BLaER1 (cell line): ENCODE measurements around the gene AMPD1.
A peak's percentile ranks its signal among the peaks of the same experiment; 100 is the strongest.

Experiments
- H3K27ac ChIP-seq: shearing (Covaris generic); formaldehyde crosslinking; 2 replicates; pipeline ENCODE4 v1.8.1; 2022
- H3K27me3 ChIP-seq: shearing (Covaris generic); formaldehyde crosslinking; 2 replicates; pipeline ENCODE4 v1.8.1; 2022
- H3K36me3 ChIP-seq: shearing (Covaris generic); formaldehyde crosslinking; 2 replicates; pipeline ENCODE4 v1.8.1; 2022
- H3K4me1 ChIP-seq: shearing (Covaris generic); formaldehyde crosslinking; 2 replicates; pipeline ENCODE4 v1.8.1; 2022
- H3K4me2 ChIP-seq: shearing (Covaris generic); formaldehyde crosslinking; 2 replicates; pipeline ENCODE4 v1.8.1; 2022
- H3K4me3 ChIP-seq: shearing (Covaris generic); formaldehyde crosslinking; 2 replicates; pipeline ENCODE4 v1.8.1; 2022
- H3K9ac ChIP-seq: shearing (Covaris generic); formaldehyde crosslinking; 2 replicates; pipeline ENCODE4 v1.8.1; 2022
- H3K9me3 ChIP-seq: shearing (Covaris generic); formaldehyde crosslinking; 2 replicates; pipeline ENCODE4 v1.8.1; 2022
- H4K20me1 ChIP-seq: shearing (Covaris generic); formaldehyde crosslinking; 2 replicates; pipeline ENCODE4 v1.8.1; 2022
- Cebpa-rat ChIP-seq: shearing (Covaris generic); IDR thresholded peaks from 2 replicates; pipeline ENCODE4 v1.8.1; 2022

The AMPD1 gene

DNA sequence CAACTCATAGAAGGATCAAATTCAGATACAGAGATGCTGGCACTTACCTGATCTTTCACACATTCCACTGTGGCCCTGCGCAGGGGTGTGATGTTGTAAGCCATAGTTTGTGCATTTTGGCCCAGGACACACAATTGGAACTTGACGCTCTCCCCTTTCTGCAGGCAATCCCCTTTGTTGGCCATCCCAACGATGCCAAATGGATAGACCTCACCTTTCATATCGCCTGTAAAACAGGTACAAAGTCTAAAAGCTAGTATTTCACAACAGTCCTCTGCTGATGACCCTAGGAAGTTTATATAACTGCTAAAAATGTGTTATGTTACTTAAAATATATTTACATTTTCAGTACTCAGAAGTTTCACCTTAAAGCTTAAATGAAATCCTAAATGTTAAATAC is 25.1 kb upstream of the AMPD1 start:
- no peak overlapping the region for H3K4me2 ChIP-seq
- no peak for TF ChIP-seq Cebpa-rat
- H3K4me3 ChIP-seq = no peak overlapping the region
- H3K36me3 ChIP-seq = peaks cover 80% of the 10 kb centered on the region
- no peak overlapping the region for H3K9ac ChIP-seq
- no peak overlapping the region for H3K27ac ChIP-seq
- H4K20me1 ChIP-seq = peaks cover 10% of the 10 kb centered on the region; the same call in 1 of the 2 replicates
- H3K9me3 ChIP-seq = no peaks in the 10 kb centered on the region
- H3K4me1 ChIP-seq = peaks cover 5% of the 10 kb centered on the region
- no peaks in the 10 kb centered on the region for H3K27me3 ChIP-seq

DNA sequence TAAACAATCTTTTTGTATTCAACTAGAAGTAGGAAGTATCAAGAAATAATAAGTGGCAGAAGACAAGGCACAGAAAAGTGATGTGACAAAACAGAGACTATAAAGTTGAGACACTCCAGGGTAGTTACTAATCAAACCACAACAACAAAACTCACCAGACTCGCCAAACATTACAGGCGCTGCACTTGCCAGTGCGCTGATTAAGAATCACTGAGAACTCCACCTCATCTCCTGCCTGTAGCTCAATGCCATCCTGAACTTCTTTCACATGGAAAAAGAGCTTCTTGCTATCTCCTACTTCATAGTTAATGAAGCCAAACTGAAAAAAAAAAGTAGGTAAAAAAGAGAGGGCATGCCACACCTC is 24.1 kb upstream of the AMPD1 start:
- no peaks in the 10 kb centered on the region for H4K20me1 ChIP-seq
- H3K9me3 ChIP-seq = no peaks in the 10 kb centered on the region
- H3K36me3 ChIP-seq = peaks cover 74% of the 10 kb centered on the region
- no peaks in the 10 kb centered on the region for H3K27me3 ChIP-seq
- no peak overlapping the region for H3K4me2 ChIP-seq
- no peak overlapping the region for H3K27ac ChIP-seq
- no peak overlapping the region for H3K9ac ChIP-seq
- no peak overlapping the region for H3K4me3 ChIP-seq
- H3K4me1 ChIP-seq = peaks cover 14% of the 10 kb centered on the region
- no peak for TF ChIP-seq Cebpa-rat

DNA sequence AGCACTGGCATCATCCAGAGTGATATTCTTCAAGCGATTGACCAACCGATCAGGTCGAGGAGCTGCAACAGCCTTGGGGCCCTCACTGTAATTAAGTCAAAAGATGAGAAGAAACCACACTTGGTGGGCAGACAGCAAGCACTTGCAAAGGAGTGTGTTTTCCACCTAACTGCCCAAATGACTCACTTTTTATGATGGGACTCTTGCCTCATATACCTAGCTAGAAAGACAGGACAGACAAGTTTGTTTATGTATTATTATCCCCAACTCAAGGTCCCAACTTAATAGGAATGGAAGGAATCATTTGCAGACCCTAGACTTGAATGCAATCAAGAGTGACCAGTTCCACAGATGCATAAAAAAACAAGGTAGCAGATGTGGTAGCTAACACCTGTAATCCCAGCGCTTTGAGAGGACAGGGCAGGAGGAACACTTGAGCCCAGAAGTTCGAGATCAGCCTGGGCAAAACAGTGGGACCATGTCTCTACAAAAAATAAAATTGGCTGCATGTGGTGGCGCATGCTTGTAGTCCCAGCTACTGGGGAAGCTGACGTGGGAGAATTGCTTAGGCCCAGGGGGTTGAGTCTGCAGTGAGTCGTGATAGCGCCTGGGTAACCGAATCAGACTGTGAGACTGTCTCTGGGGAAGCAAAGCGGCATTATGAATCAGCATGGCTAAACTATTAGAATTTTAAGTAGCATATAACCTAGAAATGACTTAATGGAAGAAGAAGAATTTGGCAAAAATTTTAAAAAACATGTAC is 23.5 kb upstream of the AMPD1 start:
- H3K4me2 ChIP-seq = no peak overlapping the region
- peaks cover 68% of the 10 kb centered on the region for H3K36me3 ChIP-seq
- no peak overlapping the region for H3K4me3 ChIP-seq
- no peaks in the 10 kb centered on the region for H3K27me3 ChIP-seq
- no peaks in the 10 kb centered on the region for H4K20me1 ChIP-seq
- no peak overlapping the region for H3K27ac ChIP-seq
- no peaks in the 10 kb centered on the region for H3K9me3 ChIP-seq
- no peak for TF ChIP-seq Cebpa-rat
- H3K4me1 ChIP-seq = peaks cover 14% of the 10 kb centered on the region
- no peak overlapping the region for H3K9ac ChIP-seq

DNA sequence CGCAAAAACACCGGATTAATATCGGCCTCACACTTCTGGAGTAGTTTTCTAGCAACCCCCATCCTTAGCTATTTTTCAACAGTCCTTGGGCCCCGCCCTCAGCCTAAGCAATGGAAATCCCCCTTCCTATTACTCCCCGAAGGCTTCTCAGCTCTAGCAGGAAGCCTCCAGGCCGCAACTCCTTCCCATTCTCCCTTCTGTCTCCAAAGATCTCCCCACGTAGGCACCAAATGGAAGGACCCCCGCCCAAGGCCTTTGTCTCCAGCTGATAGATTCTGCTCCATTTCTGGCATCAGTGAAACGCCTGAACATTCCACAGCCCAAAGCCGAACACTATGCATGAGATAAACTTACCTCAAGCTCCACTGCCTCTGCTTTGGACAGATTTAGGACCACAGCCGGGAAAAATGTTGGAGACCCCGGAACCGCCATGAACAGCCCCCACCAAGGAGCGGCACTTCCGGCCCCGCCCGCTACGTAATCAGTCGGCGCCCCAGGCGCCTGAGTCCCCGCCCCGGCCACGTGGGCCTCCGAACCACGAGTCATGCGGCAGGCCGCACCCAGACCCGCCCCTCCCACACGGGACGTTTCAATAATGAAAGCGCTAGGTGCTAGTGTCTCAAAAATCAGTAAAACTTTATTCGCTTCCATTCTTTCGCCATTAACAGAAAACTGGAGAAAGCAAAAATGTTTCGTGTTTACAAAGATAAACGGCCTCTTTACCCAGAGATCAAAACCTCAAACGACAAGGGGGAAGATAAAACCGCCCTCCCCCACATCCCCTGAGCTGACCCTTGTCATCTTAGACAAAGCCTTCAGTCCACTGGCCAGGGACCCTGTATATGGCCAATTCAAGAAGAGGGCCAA is 21.2 kb upstream of the AMPD1 start, which contains the start of gene NRAS:
TSS of gene NRAS (minus strand) at position 468 of the 867 bp plus-strand sequence. CDS start 611 bp downstream, outside the sequence.
- no peak for TF ChIP-seq Cebpa-rat
- Histone ChIP-seq H3K27me3 (no peaks in the 10 kb centered on the region), H3K4me3 (peak within 1 kb of the TSS; percentile 83), H3K36me3 (peaks cover 67% of the 10 kb centered on the region), H3K27ac (peak within 1 kb of the TSS; percentile 91), H3K4me1 (peaks cover 14% of the 10 kb centered on the region), H3K9ac (peak within 1 kb of the TSS; percentile 96), H4K20me1 (peaks cover 10% of the 10 kb centered on the region; the same call in 1 of the 2 replicates), H3K9me3 (no peaks in the 10 kb centered on the region), H3K4me2 (peak within 1 kb of the TSS; percentile 90)

DNA sequence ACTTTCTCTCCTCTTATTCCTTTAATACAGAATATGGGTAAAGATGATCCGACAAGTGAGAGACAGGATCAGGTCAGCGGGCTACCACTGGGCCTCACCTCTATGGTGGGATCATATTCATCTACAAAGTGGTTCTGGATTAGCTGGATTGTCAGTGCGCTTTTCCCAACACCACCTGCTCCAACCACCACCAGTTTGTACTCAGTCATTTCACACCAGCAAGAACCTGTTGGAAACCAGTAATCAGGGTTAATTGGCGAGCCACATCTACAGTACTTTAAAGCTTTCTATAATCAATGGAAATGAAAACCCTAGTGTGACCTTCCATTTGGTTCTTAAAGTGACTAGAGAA is 20.6 kb upstream of the AMPD1 start:
- TF ChIP-seq Cebpa-rat = no peak
- peaks cover 14% of the 10 kb centered on the region for H3K4me1 ChIP-seq
- peak overlapping the region; percentile 90 for H3K4me2 ChIP-seq
- H3K27me3 ChIP-seq = no peaks in the 10 kb centered on the region
- peak overlapping the region; percentile 91 for H3K27ac ChIP-seq
- H3K9ac ChIP-seq = peak overlapping the region; percentile 96
- H4K20me1 ChIP-seq = peaks cover 10% of the 10 kb centered on the region; the same call in 1 of the 2 replicates
- peak overlapping the region; percentile 83 for H3K4me3 ChIP-seq
- H3K36me3 ChIP-seq = peaks cover 67% of the 10 kb centered on the region
- no peaks in the 10 kb centered on the region for H3K9me3 ChIP-seq

DNA sequence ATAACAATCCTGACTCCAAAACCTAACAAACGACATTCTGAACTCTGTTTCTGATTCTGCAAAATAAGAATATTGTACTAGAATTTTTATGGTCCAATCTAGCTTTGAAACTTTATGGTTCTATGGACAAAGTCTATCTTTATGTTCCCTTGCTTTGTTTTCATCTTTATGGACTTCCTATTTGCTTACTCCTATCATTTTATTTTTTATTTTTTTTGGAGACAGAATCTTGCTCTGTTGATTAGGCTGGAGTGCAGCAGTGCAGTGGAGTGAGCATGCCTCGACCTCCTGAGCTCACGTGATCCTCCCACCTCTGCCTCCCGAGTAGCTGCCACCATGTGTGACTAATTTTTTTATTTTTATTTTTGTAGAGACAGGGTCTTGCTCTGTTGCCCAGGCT is 17.6 kb upstream of the AMPD1 start:
- no peak overlapping the region for H3K4me3 ChIP-seq
- no peak overlapping the region for H3K27ac ChIP-seq
- no peak for TF ChIP-seq Cebpa-rat
- H3K4me1 ChIP-seq = peaks cover 14% of the 10 kb centered on the region
- H3K4me2 ChIP-seq = no peak overlapping the region
- H3K36me3 ChIP-seq = peaks cover 64% of the 10 kb centered on the region
- H4K20me1 ChIP-seq = peaks cover 10% of the 10 kb centered on the region; the same call in 1 of the 2 replicates
- H3K27me3 ChIP-seq = no peaks in the 10 kb centered on the region
- no peak overlapping the region for H3K9ac ChIP-seq
- no peaks in the 10 kb centered on the region for H3K9me3 ChIP-seq

DNA sequence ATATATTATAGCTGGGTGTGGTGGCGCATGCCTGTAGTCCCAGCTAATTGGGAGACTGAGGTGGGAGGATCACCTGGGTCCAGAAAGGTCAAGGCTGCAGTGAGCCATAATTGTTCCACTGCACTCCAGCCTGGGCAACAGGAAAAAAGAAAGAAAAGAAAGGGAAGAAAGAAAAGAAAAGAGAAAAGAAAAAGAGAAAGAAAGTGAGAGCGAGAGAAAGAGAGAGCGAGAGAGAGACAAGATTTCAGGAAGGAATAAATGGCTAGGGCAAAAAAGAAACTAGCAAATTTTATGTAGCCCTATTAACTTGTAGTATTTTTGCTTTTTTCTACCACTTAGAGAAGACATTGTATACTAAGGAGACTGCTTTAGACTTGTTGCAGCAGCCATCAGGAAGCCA is 15.0 kb upstream of the AMPD1 start:
- no peak overlapping the region for H3K27ac ChIP-seq
- peaks cover 7% of the 10 kb centered on the region for H3K4me1 ChIP-seq
- H3K9ac ChIP-seq = no peak overlapping the region
- no peak for TF ChIP-seq Cebpa-rat
- H3K36me3 ChIP-seq = peaks cover 86% of the 10 kb centered on the region
- H3K9me3 ChIP-seq = no peaks in the 10 kb centered on the region
- no peak overlapping the region for H3K4me2 ChIP-seq
- no peaks in the 10 kb centered on the region for H3K27me3 ChIP-seq
- peaks cover 10% of the 10 kb centered on the region; the same call in 1 of the 2 replicates for H4K20me1 ChIP-seq
- no peak overlapping the region for H3K4me3 ChIP-seq

DNA sequence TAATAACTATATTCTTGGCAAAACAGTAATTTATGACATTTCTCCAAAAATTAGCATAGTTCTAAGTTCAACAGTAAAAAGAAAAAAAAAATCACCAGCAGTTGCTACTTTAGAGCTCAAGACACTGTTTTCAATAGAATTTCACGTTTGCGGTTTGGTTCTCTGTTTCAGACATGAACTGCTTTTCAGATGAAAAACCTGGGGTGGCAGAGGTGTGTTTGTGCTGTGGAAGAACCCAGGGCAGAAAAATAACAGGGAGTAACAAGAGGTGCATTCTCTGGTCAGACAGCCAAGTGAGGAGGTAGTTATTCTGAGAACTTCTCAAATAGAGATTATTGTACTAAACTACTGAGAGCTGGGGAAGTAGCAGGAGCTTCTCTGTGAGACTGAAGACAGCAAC is 12.3 kb upstream of the AMPD1 start:
- Histone ChIP-seq H3K27me3 (no peaks in the 10 kb centered on the region), H3K4me3 (no peak overlapping the region), H4K20me1 (peaks cover 9% of the 10 kb centered on the region; the same call in 1 of the 2 replicates), H3K36me3 (peaks cover 73% of the 10 kb centered on the region), H3K9me3 (no peaks in the 10 kb centered on the region), H3K4me2 (no peak overlapping the region), H3K9ac (no peak overlapping the region), H3K27ac (no peak overlapping the region), H3K4me1 (peaks cover 10% of the 10 kb centered on the region)
- TF ChIP-seq Cebpa-rat = no peak

DNA sequence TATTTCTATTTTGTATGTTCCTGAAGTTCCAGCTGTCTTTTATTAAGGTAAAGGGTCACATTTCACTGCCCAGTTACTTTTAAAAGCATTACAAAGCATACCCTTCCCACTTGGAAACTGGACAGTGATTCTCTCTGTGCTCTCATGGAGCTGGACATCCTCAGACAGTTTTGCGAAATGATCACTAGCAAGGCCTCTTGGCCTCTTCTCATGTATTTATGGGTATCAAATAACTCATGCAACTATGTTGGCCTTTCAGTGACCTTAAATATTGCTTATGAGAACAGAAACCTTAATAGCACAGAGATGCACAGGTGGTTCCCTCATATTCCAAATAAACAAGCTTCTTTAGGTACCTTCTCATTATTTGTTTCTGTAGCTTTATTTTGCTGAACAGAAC is 7.9 kb upstream of the AMPD1 start:
- Histone ChIP-seq H3K4me3 (no peak overlapping the region), H3K27ac (no peak overlapping the region), H3K4me1 (peaks cover 40% of the 10 kb centered on the region), H4K20me1 (no peaks in the 10 kb centered on the region), H3K9ac (no peak overlapping the region), H3K27me3 (no peaks in the 10 kb centered on the region), H3K4me2 (peak overlapping the region; percentile 62; the same call in 1 of the 2 replicates), H3K9me3 (no peaks in the 10 kb centered on the region), H3K36me3 (peaks cover 33% of the 10 kb centered on the region)
- no peak for TF ChIP-seq Cebpa-rat

DNA sequence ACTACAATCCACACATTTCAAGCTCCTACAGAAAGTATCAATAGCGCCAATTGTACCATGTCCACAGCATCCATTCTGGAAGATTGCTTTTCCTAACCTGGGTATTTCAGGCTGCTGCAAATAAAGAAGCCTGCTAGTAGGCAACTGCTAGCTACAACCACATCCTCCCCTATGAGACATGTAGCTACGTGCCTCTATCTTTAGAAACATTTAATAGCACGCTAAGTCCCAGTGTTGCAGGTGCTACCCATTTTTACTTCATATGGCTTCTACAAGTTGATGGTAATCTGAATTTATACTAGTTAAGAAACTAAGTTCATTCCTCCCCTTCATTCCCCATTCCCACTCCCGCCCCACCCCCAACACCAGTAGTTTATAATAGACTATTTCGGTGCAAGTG is 7.4 kb upstream of the AMPD1 start:
- H3K27me3 ChIP-seq = no peaks in the 10 kb centered on the region
- H3K9me3 ChIP-seq = no peaks in the 10 kb centered on the region
- no peaks in the 10 kb centered on the region for H4K20me1 ChIP-seq
- peaks cover 27% of the 10 kb centered on the region for H3K36me3 ChIP-seq
- H3K4me3 ChIP-seq = no peak overlapping the region
- H3K4me1 ChIP-seq = peaks cover 40% of the 10 kb centered on the region
- no peak overlapping the region for H3K27ac ChIP-seq
- peak overlapping the region; percentile 62 for H3K4me2 ChIP-seq
- no peak for TF ChIP-seq Cebpa-rat
- no peak overlapping the region for H3K9ac ChIP-seq
